KBM-7 (cell line): ENCODE data around the gene FBXW9.
"Not testable (repeated sequence)": the region's sequence is repeated elsewhere in the genome, so short reads cannot be mapped to it uniquely, and the experiment has no call there.

ENCODE experiments used
- DNase-seq: peaks from one replicate; pipeline ENCODE4 v3.0.0-alpha.2; 2015
- in situ Hi-C: fragments of 300-500 bp; cut with MboI; formaldehyde crosslinking; loops from 2 replicates; pipeline ENCODE4 v1.14.3; 2020; ENCODE audit warnings: low sequenced_read_pairs, low pct_unique_long_range_greater_than_20kb, mixed read lengths

FBXW9 gene

DNA sequence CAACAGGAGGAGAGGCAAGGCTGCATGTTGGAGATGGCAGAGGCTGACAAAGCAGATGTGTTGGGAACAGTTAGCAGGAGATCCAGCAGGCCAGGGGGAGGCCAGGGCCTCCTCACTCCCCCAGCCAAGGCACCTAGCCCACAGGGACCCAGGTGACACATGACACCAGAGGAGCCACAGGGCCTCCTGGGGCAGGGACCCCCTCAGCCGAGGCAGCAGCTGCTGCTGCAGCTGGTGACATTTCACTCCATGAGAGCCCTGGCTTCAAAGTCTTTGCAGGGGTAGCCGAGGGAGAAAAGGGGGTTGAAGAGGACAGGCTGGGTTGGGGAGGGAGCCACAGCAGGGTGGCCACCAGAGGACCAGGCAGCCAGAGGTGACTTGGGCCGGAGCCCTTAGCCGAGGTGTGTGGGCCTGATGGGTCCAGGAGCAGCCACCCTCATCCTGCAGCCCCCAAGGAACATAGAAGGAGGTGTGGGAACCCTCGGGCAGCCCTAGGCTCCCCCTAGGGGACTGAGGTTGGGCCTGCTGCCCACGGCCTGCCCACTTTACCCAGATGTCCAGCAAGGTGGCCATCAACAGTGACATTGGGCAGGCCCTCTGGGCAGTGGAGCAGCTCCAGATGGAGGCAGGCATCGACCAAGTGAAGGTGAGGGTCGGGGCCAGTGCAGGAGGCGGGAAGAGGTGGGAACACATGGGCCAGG, 8.8 kb downstream of the FBXW9 start, which contains the start of gene GNG14:
Gene GNG14, plus strand, starts transcription at position 503 of the 701 bp plus-strand sequence. Its CDS starts 51 bp downstream, at position 554.
- in situ Hi-C loops, result no loop called here
- no peak for DNase-seq

DNA sequence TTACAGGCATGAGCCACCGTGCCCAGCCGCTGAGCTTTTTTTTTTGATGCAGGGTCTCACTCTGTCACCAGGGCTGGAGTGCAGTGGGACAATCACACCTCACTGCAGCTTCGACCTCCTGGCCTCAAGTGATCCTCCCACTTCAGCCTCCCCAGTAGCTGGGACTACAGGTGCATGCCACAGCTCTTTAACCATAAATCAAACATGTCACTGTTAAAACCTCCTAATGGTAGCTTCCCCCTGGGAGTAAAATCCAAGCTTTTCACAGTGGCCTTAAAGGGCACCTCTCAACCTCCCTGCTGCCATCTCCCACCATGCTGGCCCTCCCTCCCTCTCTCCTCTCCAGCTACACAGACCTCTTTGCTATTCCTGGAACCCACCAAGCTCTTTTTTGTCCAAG, 10.6 kb downstream of the FBXW9 start:
- DNase-seq, result no peak
- in situ Hi-C loops, result no loop called here

DNA sequence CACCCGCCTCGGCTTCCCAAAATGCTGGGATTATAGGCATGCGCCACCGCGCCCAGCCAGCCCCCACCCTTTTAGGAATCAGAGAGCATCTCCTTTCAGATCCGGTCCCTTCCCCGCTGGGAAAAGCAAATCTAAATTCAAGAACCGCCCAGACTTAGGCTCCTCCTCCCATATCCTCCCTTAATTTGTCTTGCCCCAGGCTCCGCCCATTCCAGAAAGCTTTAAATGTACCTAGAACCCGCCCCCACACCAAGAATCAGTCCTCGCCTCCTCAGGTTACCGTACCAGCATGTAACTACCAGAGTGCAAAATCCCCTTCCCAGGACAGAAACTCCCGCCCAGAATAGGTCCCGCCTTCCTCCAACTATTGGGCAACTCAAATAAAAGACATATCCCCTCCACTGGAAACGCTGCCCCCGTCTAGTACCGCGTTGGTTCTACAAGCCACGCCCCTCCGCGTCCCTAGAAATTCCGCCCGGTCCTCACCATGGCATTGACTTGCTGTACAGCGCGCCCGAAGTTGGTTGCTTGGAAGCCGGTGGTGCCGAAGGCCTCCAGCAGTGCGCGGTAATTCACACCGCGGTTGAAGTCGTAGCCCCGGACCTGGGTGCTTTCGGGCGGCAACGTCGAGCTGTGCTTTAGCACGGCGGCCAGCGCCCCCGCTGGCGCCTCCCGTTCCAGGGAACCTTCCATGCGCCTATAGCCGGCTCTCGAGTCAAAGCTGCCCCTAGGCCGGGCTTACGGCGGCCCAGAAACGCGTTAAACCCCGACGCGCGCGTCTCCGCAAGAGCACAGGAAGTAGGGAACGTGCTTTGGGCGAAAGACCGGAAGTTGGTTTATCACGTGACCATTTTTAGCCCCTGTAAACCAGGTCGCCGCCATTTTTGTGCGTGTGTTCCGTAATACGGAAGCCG, 15.1 kb downstream of the FBXW9 start, which contains the start of gene DHPS:
Gene DHPS, minus strand, starts transcription at position 807 of the 914 bp plus-strand sequence. Its CDS starts 114 bp downstream, at position 693.
- in situ Hi-C loops, result no loop called here
- peak; percentile 98 for DNase-seq

DNA sequence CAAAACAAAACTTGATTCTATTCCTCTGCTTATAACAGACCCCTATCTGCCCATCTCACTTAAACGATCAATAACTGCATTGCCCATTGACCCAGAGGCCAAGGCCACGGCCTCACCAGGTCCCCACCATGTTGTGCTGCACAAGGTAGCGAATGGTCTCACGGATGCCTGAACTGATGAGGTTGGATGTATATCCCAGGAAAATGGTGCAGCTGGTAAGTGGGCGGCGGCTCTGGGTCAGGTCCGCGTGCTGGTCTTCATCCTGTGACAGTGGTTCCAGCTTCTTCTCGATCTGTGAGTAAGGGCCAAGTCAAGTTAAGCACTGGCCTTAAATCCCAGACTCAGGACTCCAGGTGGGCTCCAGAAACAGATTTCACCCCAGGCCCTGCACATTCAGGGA, 16.4 kb downstream of the FBXW9 start:
- in situ Hi-C loops, result no loop called here
- DNase-seq, result no peak

DNA sequence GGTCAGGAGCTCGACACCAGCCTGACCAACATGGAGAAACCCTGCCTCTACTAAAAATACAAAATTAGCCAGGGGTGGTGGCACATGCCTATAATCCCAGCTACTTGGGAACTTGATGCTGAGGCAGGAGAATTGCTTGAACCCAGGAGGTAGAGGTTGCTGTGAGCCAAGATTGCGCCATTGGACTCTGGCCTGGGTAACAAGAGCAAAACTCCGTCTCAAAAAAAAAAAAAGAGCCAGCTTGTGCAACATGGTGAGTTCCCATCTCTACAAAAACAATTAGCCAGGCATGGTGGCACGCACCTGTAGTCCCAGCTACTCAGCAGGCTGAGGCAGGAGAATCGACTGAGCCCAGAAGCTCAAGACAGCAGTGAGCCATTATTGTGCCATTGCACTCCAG, 18.4 kb downstream of the FBXW9 start:
- in situ Hi-C loops, result not testable (repeated sequence)

DNA sequence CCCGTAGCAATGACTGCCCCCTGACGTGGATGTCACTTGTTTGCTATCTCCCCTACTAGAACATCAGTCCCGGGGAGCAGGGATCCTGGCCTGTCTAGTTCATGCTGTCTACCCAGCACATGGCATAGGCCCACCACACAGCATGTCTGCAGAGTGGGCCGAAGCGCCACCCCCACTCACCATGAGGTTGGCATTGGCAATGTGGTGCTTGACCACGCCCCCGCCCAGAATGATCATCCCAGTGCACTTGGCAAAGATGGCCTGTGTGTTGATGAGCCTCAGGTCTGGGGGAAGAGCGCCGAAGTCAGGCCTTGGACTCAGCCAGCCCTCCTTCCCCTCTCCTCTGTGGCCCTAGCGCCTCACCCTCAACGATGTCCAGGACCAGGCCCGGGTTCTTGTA, 19.5 kb downstream of the FBXW9 start:
- DNase-seq, result no peak
- in situ Hi-C loops, result no loop called here

More for the DNA sequence above, 18.4 kb downstream of the FBXW9 start:
- not testable (repeated sequence) for DNase-seq

DNA sequence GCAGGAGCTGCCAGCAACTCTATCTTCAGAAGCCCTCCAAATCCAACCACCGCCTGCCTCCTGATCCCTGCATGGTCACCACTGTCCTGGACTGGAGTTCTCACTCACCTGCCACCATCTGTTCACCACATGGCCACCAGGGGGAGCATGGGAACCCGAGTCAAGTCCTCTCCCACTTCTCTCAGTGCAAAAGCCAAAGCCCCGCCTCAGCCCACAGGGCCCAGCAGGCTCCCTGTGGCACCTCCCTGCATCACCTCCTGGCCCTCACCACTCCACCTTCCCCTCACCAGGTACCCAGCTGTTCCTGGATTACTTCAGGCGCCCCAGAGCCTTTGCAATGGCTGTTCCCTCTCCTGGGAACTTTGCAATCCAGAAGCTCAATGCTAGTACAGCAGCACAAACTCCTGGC, 20.0 kb downstream of the FBXW9 start:
- DNase-seq, result peak; percentile 80
- in situ Hi-C loops, result no loop called here

DNA sequence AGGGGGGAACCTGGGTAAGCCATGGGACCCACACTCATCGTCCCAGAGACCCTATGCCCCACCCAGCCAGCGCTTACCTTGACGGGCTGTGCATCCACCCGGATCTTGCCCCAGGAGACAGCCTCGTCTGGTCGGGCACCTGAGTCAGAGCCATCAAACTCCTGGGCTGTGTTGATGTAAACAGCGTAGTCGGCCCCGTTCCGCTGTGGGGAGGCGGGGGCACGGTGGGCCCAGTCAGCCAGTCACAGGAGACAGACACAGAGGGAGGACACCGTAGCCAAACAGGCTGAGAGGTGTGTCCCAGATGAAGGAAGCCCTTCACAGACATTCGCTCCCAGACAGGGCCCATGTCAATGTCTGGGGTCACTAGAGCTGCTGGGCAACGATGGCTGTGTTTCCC, 20.5 kb downstream of the FBXW9 start:
- in situ Hi-C loops, result no loop called here
- DNase-seq, result no peak

DNA sequence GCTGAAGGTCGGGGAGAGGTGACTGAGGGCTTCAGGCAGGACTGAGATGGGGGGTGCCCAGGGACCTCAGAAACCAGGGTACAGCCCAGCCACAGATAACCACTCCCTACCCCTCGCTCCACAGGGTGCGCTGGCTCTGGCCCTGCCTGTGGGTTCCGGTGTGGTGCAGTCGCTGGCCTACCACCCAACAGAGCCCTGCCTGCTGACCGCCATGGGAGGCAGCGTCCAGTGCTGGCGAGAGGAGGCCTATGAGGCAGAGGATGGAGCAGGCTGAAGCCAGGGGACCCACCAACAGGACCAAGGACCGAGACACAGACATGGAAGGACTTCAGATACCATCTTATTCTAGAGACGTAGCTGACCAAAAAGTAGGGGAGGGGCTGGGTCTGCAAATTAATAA, 21.0 kb downstream of the FBXW9 start:
- no peak for DNase-seq
- in situ Hi-C loops, result no loop called here

DNA sequence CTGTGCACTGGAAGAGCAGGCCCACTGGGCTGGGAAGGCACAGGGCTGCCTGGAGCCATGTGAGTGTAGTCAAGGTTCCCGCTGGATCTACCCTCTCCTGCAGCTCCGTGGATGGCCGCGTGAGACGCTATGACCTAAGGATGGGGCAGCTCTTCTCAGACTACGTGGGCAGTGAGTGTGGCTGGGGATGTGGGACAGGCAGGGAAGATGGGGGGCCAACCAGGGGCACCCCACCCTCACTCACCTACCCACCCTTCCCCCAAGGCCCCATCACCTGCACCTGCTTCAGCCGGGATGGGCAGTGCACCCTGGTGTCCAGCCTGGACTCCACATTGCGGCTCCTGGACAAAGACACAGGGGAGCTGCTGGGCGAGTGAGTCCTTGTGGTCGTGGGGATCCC, 23.7 kb downstream of the FBXW9 start:
- DNase-seq, result no peak
- in situ Hi-C loops, result no loop called here

DNA sequence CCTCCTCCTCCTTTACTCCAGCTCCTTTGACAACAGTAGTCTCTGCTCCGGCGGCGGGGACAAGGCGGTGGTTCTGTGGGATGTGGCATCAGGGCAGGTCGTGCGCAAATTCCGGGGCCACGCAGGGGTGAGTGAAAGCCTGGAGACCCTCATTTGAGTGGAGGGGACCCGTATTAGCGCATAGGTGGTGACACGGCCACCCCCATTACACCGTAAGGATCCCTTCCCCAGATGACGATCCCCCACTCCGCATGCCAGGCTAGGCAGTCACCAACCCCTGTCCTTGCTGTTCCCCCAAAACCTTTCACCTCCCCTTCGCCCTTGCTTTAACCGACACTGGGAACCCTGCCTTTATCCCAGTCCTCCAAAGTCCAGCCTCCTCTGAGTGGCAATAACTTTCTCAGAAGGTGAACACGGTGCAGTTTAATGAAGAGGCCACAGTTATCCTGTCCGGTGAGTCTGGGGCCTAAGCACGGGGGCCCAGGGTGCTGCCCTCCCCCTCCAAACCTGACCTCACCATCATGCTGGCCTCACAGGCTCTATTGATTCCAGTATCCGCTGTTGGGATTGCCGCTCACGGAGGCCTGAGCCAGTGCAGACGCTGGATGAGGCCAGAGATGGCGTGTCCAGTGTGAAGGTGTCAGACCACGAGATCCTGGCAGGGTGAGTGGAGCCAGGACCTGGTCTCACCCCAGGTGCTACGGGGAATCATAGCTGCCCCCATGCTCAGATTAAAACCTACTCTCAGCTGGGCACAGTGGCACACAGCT, 26.1 kb downstream of the FBXW9 start:
- in situ Hi-C loops, result no loop called here
- DNase-seq, result no peak

DNA sequence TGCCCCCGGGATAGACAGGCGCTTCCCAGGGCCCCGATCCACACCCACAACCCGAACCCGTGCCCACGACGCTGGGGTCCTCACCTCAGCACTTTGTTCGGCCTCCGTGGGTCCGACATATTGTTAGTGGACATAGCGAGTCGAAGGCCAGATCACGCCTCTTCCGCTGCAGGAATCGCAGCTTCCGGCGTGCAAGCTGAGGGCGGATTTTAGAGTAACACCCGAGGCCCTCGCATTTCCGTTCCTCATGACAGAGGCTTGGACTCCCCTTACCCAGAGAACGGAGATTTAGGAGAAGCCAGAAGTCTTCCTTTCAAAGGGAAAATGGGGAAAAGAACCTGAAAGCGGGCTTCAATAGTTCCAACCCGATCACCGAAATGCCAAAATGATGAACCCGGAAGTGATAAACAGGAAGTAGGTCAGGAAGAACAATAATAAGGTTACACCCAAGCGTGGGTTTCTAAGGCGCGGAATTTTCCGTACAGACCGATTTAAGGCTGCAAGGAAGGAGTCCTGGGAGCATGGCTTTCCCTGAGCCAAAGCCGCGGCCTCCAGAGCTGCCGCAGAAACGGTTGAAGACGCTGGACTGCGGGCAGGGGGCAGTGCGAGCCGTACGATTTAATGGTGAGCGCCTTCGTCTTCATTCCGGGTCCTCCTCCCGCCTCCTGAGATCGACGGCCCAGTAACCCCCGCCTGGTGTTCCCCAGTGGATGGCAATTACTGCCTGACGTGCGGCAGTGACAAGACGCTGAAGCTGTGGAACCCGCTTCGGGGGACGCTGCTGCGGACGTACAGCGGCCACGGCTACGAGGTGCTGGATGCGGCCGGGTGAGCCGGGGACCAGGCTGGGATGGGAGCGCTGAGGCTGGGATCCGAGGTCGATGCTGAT, 26.9 kb downstream of the FBXW9 start:
- in situ Hi-C loops, result no loop called here
- DNase-seq, result peak; percentile 86

DNA sequence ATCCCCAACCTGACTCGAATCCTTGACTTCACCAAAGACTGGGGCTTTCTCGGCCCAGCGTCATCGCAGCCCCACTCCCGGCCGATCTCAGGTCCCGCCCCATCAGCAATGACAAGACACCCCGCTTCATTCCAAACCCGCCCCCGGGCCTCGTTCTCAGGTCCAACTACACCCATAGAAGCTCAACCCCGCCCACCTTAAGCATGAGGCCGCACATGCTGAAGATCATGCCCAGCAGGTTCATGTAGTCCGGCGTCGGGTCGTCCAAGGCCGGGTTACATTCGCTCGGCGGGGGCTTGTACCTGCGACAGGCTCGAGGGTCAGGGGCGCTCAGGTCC, 27.5 kb downstream of the FBXW9 start:
- no peak for DNase-seq
- in situ Hi-C loops, result no loop called here

DNA sequence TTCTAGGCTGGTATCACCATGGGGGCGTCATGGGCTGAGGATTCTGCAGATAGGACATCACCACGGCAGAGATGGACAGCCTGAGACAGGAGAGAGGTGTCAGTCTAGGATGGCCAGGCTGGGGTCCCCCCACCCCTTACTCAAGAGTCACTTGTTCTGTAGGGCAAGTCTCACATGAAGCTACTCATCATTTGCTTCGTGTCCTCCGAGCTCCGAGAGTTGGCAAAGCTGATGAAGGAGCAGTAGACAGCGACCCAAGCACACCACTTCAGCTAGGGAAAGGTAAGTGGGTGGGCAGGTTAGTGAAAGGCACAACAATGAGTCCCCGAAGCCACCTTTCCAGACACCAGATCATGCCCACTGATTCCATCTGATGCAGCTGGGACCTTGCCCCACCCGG, 28.1 kb downstream of the FBXW9 start:
- DNase-seq, result no peak
- in situ Hi-C loops, result no loop called here

DNA sequence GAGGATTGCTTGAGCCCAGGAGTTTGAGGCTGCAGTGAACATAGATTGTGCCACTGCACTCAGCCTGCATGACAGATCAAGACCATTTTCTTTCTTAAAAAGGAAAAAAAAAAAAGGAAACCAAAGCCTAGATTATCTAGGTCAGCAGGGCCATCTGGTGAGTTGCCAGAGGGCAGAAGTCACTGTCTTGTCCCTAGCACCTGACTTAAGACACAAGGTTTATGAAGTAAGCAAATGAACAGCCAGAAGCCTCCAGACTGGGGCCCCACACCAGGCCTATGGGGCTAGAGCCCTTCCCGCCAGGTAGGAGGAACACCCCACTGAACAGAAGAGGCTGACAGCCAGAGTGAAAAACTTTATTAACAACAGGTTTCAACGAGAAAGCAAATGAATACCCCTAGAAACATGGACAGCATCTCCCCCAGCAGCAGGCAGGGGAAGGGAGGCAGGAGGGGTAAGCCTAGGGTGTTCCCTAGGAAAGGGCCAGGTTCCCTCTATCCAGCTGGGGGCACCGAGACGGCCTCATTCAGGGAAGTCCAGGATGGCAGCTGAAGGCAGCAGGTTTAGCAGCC, 28.6 kb downstream of the FBXW9 start:
- no peak for DNase-seq
- in situ Hi-C loops, result no loop called here

DNA sequence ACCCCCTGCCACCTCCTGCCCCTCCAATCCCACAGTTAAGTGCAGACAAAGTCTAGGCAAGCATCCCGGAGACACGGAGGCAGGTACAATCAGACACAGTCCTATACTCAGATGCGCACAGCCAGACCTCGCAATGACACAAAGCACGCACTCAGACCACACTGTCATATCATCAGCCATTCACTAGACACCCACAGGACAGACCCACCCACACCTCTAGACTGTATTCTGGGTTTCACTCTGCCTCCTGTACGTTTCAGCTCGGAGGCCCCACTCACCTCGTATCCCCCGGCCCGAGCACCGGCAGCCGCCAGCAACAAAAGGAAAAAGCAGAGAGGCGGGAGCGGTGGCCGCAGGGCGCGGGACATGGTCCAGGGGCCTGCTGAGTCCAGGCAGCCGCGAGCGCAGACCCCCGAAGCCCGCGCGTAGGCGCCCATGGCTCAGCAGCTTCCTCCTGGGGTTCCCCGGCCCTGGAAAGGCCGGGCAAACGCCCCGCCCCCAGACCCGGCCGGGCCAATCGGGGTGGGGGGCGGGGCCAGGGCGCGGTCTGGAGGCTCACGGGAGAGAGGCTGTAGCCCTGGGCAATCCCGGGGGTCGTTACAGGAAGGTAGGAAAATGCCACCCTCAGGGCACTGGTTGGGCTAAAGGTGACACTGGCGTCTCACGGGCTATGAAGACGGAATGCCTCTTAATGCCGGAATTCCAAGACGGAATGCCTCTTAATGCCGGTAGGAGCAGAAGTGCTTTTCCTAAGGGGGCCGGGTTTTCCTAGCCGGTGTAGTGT, 30.0 kb downstream of the FBXW9 start, which contains the start of the genes MAN2B1 and WDR83:
Gene MAN2B1, minus strand, starts transcription at position 478 of the 784 bp plus-strand sequence. Its CDS starts 41 bp downstream, at position 437.
Gene WDR83, plus strand, starts transcription at position 543 of the 784 bp plus-strand sequence. CDS start 2,984 bp downstream, outside the sequence.
- in situ Hi-C loops, result no loop called here
- peak; percentile 87 for DNase-seq

DNA sequence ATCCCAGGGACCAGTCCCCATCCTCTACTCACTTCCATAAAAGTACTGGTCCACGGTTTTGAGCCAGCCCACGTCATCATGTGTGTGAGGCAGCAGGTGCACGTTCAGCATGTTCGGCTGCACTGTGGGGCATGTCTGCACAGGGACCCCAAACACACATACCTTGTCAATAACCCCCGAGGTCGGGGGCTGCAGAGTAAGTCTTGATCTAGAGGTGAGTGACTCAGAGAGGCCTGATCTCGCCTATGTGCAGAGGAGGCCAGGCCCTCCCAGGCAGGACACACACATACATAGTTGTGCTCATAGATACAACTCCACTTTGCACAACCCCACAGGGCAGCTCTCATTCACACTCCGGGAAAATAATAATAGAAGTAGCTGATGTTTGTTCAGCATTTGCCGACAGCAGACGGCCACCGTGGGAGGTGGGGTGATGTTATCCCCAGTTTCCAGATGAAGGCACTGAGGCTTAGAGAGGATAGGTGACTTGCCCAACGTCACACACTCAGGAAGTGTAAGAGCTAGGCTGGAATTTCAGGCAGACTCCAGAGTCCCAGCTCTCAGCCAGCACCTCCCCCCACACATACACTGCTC, 30.7 kb downstream of the FBXW9 start:
- DNase-seq, result no peak
- in situ Hi-C loops, result no loop called here
